HepG2 (cell line): ENCODE data around the gene FASTKD3. TPM values are rescaled to one million over a fixed set of nuclear protein-coding genes. Genes with fewer than 3 reads are reported as not detected.

Experiments
- AGO2 ChIP-seq: fragments of 200-400 bp; formaldehyde crosslinking; optimal IDR thresholded peaks from 2 replicates; pipeline ENCODE3; 2017; ENCODE audit warnings: mild to moderate bottlenecking, low read depth, low read length, moderate library complexity
- ATRX ChIP-seq: sonication (generic); formaldehyde crosslinking; IDR thresholded peaks from 2 replicates; pipeline ENCODE4 v1.4.0; 2020; ENCODE audit warnings: missing genetic modification reagents, borderline replicate concordance
- CHD2 ChIP-seq: IDR thresholded peaks from 2 replicates; pipeline ENCODE4 v1.6.1; 2011; ENCODE audit warnings: low read depth, low read length, improper control_type of control experiment
- KDM1A ChIP-seq: IDR thresholded peaks from 2 replicates; pipeline ENCODE4 v1.6.1; 2016; ENCODE audit warnings: missing compliant biosample characterization
- KLF6 ChIP-seq: IDR thresholded peaks from 2 replicates; pipeline ENCODE4 v1.8.0; 2016; ENCODE audit warnings: missing biosample characterization, missing genetic modification reagents
- NAIF1 ChIP-seq: sonication (generic); formaldehyde crosslinking; IDR thresholded peaks from 2 replicates; pipeline ENCODE4 v1.5.0; 2020; ENCODE audit warnings: mild to moderate bottlenecking, missing genetic modification reagents, borderline replicate concordance
- SALL1 ChIP-seq: sonication (generic); formaldehyde crosslinking; IDR thresholded peaks from 2 replicates; pipeline ENCODE4 v1.8.0; 2022; ENCODE audit warnings: mild to moderate bottlenecking, missing genetic modification reagents
- SNAPC2 ChIP-seq: sonication (generic); formaldehyde crosslinking; IDR thresholded peaks from 2 replicates; pipeline ENCODE4 v1.8.1; 2022; ENCODE audit warnings: mild to moderate bottlenecking, missing genetic modification reagents
- TAF15 ChIP-seq: fragments of 200-400 bp; formaldehyde crosslinking; IDR thresholded peaks from one replicate; pipeline ENCODE4 v1.6.1; 2018; ENCODE audit warnings: mild to moderate bottlenecking, low read depth, low read length; ENCODE audit not compliant: poor library complexity, severe bottlenecking
- ZFP1 ChIP-seq: IDR thresholded peaks from 2 replicates; pipeline ENCODE4 v1.6.1; 2016
- ZFP91 ChIP-seq: sonication (generic); formaldehyde crosslinking; IDR thresholded peaks from 2 replicates; pipeline ENCODE4 v1.9.0; 2022; ENCODE audit warnings: missing genetic modification reagents, mild to moderate bottlenecking, borderline replicate concordance
- ZNF276 ChIP-seq: sonication (generic); formaldehyde crosslinking; IDR thresholded peaks from 2 replicates; pipeline ENCODE4 v1.4.0; 2020; ENCODE audit warnings: mild to moderate bottlenecking, low read depth, missing genetic modification reagents
- ZNF431 ChIP-seq: sonication (generic); formaldehyde crosslinking; IDR thresholded peaks from 2 replicates; pipeline ENCODE4 v1.9.0; 2022; ENCODE audit warnings: missing genetic modification reagents, low read depth, mild to moderate bottlenecking, borderline replicate concordance
- ZNF883 ChIP-seq: sonication (generic); formaldehyde crosslinking; IDR thresholded peaks from 2 replicates; pipeline ENCODE4 v1.5.1; 2020; ENCODE audit warnings: mild to moderate bottlenecking, missing genetic modification reagents; ENCODE audit errors: not compliant biosample characterization
- polyA plus RNA-seq, 8 experiments: library from polyadenylated mRNA; depleted of rRNA in 3 of 8; stranded (reverse) in 7 of 8; unstranded in 1 of 8; fragments of >200 nt; fragmentation: Illumina TruSeq in 4 of 8; extraction: Trizol in 4 of 8; gene quantifications; 2 replicates each; pipeline versions ENCODE4 v1.2.1 to v1.2.3, GENCODE V29; 2011 to 2016; ENCODE audit warnings: low read depth in 4 of 8, missing spikeins in 1 of 8, mixed read lengths in 1 of 8; ENCODE audit not compliant: insufficient read depth in 1 of 8
- total RNA-seq, 5 experiments: library from RNA; depleted of rRNA; stranded (reverse); fragments of >200 nt; fragmentation: Illumina TruSeq; extraction: Trizol; gene quantifications; 2 replicates each; pipeline ENCODE4 v1.2.3, GENCODE V29; 2016; ENCODE audit warnings: low read depth in 1 of 5
- TF ChIP-seq, protein P1 (sequence below): sonication (generic); formaldehyde crosslinking; IDR thresholded peaks from 2 replicates; pipeline ENCODE4 v1.9.0; 2021; ENCODE audit warnings: mild to moderate bottlenecking, missing genetic modification reagents
- TF ChIP-seq, protein P2 (sequence below): sonication (generic); formaldehyde crosslinking; IDR thresholded peaks from 2 replicates; pipeline ENCODE4 v1.4.0; 2020; ENCODE audit warnings: mild to moderate bottlenecking, missing genetic modification reagents

FASTKD3 gene
- total and polyA plus RNA-seq, 2 of the 13 experiments (the other 11 are each of a cell fraction or from before 2014, with no cell fraction given) = 6.9 to 17.8 TPM

DNA sequence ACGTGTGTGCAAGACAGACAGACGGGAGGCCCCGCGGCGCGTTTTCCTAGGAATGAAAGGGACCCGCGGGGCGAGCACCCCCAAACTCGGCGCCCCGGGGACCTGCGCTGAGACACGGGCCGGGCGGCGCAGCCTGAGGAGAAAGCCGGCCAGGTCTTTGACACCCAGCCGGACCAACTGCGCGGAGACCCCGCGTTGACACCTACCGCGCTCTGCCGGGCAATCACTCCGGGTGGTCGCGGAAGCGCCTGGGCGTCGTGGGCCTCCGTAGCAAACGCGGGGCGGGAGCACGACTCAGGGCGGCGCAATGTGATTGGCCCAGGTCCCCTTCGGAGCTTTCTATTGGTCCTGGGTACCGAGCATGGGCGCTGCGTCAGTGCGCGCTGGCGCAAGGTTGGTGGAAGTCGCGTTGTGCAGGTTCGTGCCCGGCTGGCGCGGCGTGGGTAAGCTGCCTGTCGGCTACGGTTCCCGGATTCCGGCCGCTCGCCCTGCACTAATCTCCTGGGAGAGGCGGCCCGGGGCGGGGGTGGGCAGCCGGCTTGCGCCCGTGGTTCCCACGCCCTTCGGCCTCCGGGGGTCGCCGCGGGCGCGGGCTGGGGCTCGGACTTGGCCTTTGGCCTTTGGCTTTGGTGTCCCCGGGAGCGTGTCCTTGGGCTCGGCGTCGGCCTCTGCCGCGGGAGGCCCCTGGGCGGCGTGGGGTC lies at the start of gene FASTKD3, which contains the start of gene MTRR (continued):
- TF ChIP-seq AGO2 (peak; percentile 65), ZNF883 (CRISPR knock-in tag) (peak; percentile 82), ZNF276 (CRISPR knock-in tag) (no peak), KLF6 (peak; percentile 80; the same call in 1 of the 2 replicates), ZFP1 (CRISPR knock-in tag) (no peak), ZNF431 (CRISPR knock-in tag) (no peak), KDM1A (CRISPR knock-in tag) (no peak), ATRX (CRISPR knock-in tag) (no peak), NAIF1 (CRISPR knock-in tag) (peak; percentile 38; the same call in 1 of the 2 replicates), ZFP91 (CRISPR knock-in tag) (peak; percentile 92), CHD2 (no peak), TAF15 (no peak), SALL1 (peak; percentile 56), SNAPC2 (CRISPR knock-in tag) (0 out of 2 replicates have a peak, but pooled peaks have one; percentile 32)
- TF ChIP-seq, protein P1, sequence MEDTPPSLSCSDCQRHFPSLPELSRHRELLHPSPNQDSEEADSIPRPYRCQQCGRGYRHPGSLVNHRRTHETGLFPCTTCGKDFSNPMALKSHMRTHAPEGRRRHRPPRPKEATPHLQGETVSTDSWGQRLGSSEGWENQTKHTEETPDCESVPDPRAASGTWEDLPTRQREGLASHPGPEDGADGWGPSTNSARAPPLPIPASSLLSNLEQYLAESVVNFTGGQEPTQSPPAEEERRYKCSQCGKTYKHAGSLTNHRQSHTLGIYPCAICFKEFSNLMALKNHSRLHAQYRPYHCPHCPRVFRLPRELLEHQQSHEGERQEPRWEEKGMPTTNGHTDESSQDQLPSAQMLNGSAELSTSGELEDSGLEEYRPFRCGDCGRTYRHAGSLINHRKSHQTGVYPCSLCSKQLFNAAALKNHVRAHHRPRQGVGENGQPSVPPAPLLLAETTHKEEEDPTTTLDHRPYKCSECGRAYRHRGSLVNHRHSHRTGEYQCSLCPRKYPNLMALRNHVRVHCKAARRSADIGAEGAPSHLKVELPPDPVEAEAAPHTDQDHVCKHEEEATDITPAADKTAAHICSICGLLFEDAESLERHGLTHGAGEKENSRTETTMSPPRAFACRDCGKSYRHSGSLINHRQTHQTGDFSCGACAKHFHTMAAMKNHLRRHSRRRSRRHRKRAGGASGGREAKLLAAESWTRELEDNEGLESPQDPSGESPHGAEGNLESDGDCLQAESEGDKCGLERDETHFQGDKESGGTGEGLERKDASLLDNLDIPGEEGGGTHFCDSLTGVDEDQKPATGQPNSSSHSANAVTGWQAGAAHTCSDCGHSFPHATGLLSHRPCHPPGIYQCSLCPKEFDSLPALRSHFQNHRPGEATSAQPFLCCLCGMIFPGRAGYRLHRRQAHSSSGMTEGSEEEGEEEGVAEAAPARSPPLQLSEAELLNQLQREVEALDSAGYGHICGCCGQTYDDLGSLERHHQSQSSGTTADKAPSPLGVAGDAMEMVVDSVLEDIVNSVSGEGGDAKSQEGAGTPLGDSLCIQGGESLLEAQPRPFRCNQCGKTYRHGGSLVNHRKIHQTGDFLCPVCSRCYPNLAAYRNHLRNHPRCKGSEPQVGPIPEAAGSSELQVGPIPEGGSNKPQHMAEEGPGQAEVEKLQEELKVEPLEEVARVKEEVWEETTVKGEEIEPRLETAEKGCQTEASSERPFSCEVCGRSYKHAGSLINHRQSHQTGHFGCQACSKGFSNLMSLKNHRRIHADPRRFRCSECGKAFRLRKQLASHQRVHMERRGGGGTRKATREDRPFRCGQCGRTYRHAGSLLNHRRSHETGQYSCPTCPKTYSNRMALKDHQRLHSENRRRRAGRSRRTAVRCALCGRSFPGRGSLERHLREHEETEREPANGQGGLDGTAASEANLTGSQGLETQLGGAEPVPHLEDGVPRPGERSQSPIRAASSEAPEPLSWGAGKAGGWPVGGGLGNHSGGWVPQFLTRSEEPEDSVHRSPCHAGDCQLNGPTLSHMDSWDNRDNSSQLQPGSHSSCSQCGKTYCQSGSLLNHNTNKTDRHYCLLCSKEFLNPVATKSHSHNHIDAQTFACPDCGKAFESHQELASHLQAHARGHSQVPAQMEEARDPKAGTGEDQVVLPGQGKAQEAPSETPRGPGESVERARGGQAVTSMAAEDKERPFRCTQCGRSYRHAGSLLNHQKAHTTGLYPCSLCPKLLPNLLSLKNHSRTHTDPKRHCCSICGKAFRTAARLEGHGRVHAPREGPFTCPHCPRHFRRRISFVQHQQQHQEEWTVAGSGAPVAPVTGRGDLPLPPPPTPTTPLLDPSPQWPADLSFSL (CRISPR knock-in tag) = no peak
- TF ChIP-seq, protein P2, sequence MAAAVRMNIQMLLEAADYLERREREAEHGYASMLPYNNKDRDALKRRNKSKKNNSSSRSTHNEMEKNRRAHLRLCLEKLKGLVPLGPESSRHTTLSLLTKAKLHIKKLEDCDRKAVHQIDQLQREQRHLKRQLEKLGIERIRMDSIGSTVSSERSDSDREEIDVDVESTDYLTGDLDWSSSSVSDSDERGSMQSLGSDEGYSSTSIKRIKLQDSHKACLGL = peak; percentile 80; the same call in 1 of the 2 replicates
